GM12878 (cell line): ENCODE results near the gene TOR1AIP1. TPM values are rescaled to one million over a fixed set of nuclear protein-coding genes. Genes with fewer than 3 reads are reported as not detected.

Experiments used
- ATAC-seq: fragments of 200-7000 bp; cut with Tn5 transposase; 3 replicates; pipeline ENCODE4 v1.9.1; 2020; ENCODE audit warnings: mild to moderate bottlenecking, moderate library complexity
- BruUV-seq: library from RNA; stranded (reverse); fragments of 400-500 nt; replicated peaks from 2 replicates; lab custom pipeline; 2021; lab: Mats Ljungman, UMichigan
- CTCF ChIA-PET: fragments of 300-600 bp; sonication (Branson Sonifier 250); formaldehyde crosslinking; extraction: SDS; loops from one replicate; lab custom pipeline; 2021; ENCODE audit warnings: inconsistent platforms; lab: Yijun Ruan, JAX
- POLR2A ChIA-PET: fragments of 350-600 bp; formaldehyde crosslinking; extraction: SDS; loops from one replicate; lab custom pipeline; 2021; ENCODE audit warnings: inconsistent platforms; lab: Charles Lee
- RAD21 ChIA-PET: fragments of 300-600 bp; sonication (Branson Sonifier 250); formaldehyde crosslinking; loops from one replicate; lab custom pipeline; 2023; ENCODE audit warnings: antibody characterized with exemption; ENCODE audit not compliant: unreplicated experiment; lab: Charles Lee
- SMC1A ChIA-PET: fragments of 300-600 bp; sonication (Branson Sonifier 250); formaldehyde crosslinking; loops from one replicate; lab custom pipeline; 2023; ENCODE audit not compliant: unreplicated experiment, uncharacterized antibody; lab: Charles Lee
- DNase-seq: peaks from one replicate; pipeline ENCODE4 v3.0.0-alpha.2; 2011; ENCODE audit warnings: low read depth, low spot score
- FAIRE-seq: peaks from 3 replicates; lab custom pipeline; 2011; peaks lifted over from hg19 to GRCh38; lab: Jason Lieb, UNC
- H2AFZ ChIP-seq: 2 replicates; pipeline ENCODE4 v1.6.0; 2011; ENCODE audit warnings: low read depth, low read length, control low read depth; ENCODE audit not compliant: control insufficient read depth
- H3K27ac ChIP-seq: 2 replicates; pipeline ENCODE4 v1.5.1; 2011; ENCODE audit warnings: control low read depth; ENCODE audit not compliant: control insufficient read depth, insufficient read depth
- H3K27me3 ChIP-seq, 2 experiments: replicated peaks in 1 of 2; 2 replicates each; pipeline versions ENCODE4 v1.6.0 to v1.6.1; 2011; ENCODE audit warnings: low read length in 1 of 2; ENCODE audit not compliant: control insufficient read depth in 2 of 2, insufficient read depth in 2 of 2
- H3K36me3 ChIP-seq, 2 experiments: 2 replicates each; pipeline ENCODE4 v1.5.1; 2011; ENCODE audit warnings: low read length in 1 of 2; ENCODE audit not compliant: control insufficient read depth in 2 of 2, insufficient read depth in 2 of 2
- H3K4me1 ChIP-seq: 2 replicates; pipeline ENCODE4 v1.6.1; 2011; ENCODE audit warnings: mild to moderate bottlenecking, low read length, moderate library complexity, mixed read lengths; ENCODE audit not compliant: control insufficient read depth, insufficient read depth
- H3K4me2 ChIP-seq: 2 replicates; pipeline ENCODE4 v1.6.0; 2011; ENCODE audit warnings: control low read depth; ENCODE audit not compliant: control insufficient read depth, insufficient read depth
- H3K4me3 ChIP-seq: fragments of 200-600 bp; sonication (generic); 2 replicates; pipeline ENCODE4 v1.5.1; 2016
- H3K79me2 ChIP-seq: 2 replicates; pipeline ENCODE4 v1.6.0; 2011; ENCODE audit warnings: low read length; ENCODE audit not compliant: control insufficient read depth, insufficient read depth
- H3K9ac ChIP-seq: 2 replicates; pipeline ENCODE4 v1.8.0; 2011; ENCODE audit warnings: low read length, control low read depth, mixed read lengths; ENCODE audit not compliant: control insufficient read depth, insufficient read depth
- H3K9me3 ChIP-seq: replicated peaks from 3 replicates; pipeline ENCODE4 v1.5.1; 2011; ENCODE audit warnings: mild to moderate bottlenecking, low read length; ENCODE audit not compliant: control insufficient read depth, insufficient read depth
- H4K20me1 ChIP-seq: 2 replicates; pipeline ENCODE4 v1.6.0; 2011; ENCODE audit not compliant: control insufficient read depth, insufficient read depth
- EGR1 ChIP-seq, 2 experiments: IDR thresholded peaks; 1 replicate in 1 of 2; 2 replicates in 1 of 2; pipeline ENCODE4 v1.6.1; 2011 to 2012; ENCODE audit warnings: low read depth in 2 of 2, low read length in 2 of 2, borderline replicate concordance in 1 of 2, mild to moderate bottlenecking in 1 of 2, moderate library complexity in 1 of 2
- MEF2A ChIP-seq: IDR thresholded peaks from 2 replicates; pipeline ENCODE4 v1.6.1; 2011; ENCODE audit warnings: low read depth, mild to moderate bottlenecking, low read length, moderate library complexity; ENCODE audit not compliant: insufficient read depth
- NKRF ChIP-seq: fragments of 450-650 bp; conservative IDR thresholded peaks from 2 replicates; pipeline ENCODE4 v1.6.1; 2017; ENCODE audit warnings: mild to moderate bottlenecking, moderate library complexity
- RELB ChIP-seq: fragments of 450-650 bp; IDR thresholded peaks from 2 replicates; pipeline ENCODE4 v1.6.1; 2017; ENCODE audit warnings: low read depth, mild to moderate bottlenecking, moderate library complexity
- SUPT20H ChIP-seq: IDR thresholded peaks from 2 replicates; pipeline ENCODE4 v1.6.1; 2011; ENCODE audit warnings: low read depth, mild to moderate bottlenecking, low read length, moderate library complexity, borderline replicate concordance; ENCODE audit not compliant: control insufficient read depth
- WGBS: methylation state at CpG from one replicate; pipeline ENCODE4 v1.1.6; 2016; ENCODE audit warnings: low lambda C conversion rate; ENCODE audit not compliant: insufficient replicate concordance, insufficient coverage; ENCODE audit errors: missing lambda C conversion rate; 5-methylcytosine and 5-hydroxymethylcytosine counted together
- in situ Hi-C: fragments of 300-500 bp; cut with MboI; formaldehyde crosslinking; loops from 9 replicates; pipeline ENCODE4 v1.14.3; 2018; ENCODE audit warnings: mixed read lengths
- intact Hi-C: fragments of 100-400 bp; cut with micrococcal nuclease; formaldehyde crosslinking; loops from one replicate; pipeline ENCODE4 v1.14.2; 2022; ENCODE audit not compliant: unreplicated experiment
- polyA plus RNA-seq, 11 experiments: library from polyadenylated mRNA; depleted of rRNA in 4 of 11; unstranded in 6 of 11; stranded (reverse) in 5 of 11; fragments of >200 nt; fragmentation: Nextera tagmentation in 4 of 11; fragmentation: Illumina TruSeq in 1 of 11; extraction: Ambion mirVana in 4 of 11; extraction: Trizol in 1 of 11; gene quantifications; 1 replicate in 1 of 11; 2 replicates in 10 of 11; pipeline versions ENCODE4 v1.2.1 to v1.2.3, GENCODE V29; 2011 to 2016; ENCODE audit warnings: inconsistent platforms in 2 of 11, missing spikeins in 2 of 11, low read depth in 1 of 11
- total RNA-seq, 4 experiments: library from RNA; depleted of rRNA in 3 of 4; stranded (reverse); fragments of >200 nt in 3 of 4; fragmentation: Illumina TruSeq in 1 of 4; extraction: Trizol in 1 of 4; gene quantifications; 2 replicates each; pipeline versions ENCODE4 v1.2.1 to v1.2.3, GENCODE V29; 2013 to 2021

The TOR1AIP1 gene
- total and polyA plus RNA-seq, 10 of the 15 experiments (the other 5 are each of a cell fraction or from before 2014, with no cell fraction given), result 14.8 to 36.0 (median 25.8) TPM

GRCh38 chr1:179888071-179888470 lies 6.0 kb downstream of the TOR1AIP1 start (continued):
- peak; percentile 15; the same call in 1 of the 2 replicates for TF ChIP-seq RELB

GRCh38 chr1:179889589-179889988 lies 7.5 kb downstream of the TOR1AIP1 start:
- FAIRE-seq (no peak), DNase-seq (no peak), ATAC-seq (no peak)
- H3K4me3 ChIP-seq, result no peak overlapping the region
- no peak overlapping the region for H2AFZ ChIP-seq
- BruUV-seq, result no TSS peak
- intact Hi-C loops (no loop called here), in situ Hi-C loops (no loop called here)
- no peaks in the 10 kb centered on the region for H4K20me1 ChIP-seq
- WGBS, result 86% methylated on average over 3 of the region's 4 CpGs
- no peaks in the 10 kb centered on the region for H3K4me1 ChIP-seq
- H3K79me2 ChIP-seq, result peaks cover 15% of the 10 kb centered on the region
- SMC1A ChIA-PET, result interaction anchor here (1.5 to 2.2 kb wide), 2 partner anchors 9 to 17 kb away, joined by 3 to 9 read pairs; no protein-coding TSS in a partner anchor
- RAD21 ChIA-PET, result no interaction called here
- no peaks in the 10 kb centered on the region for H3K27me3 ChIP-seq
- H3K9ac ChIP-seq, result no peak overlapping the region
- POLR2A ChIA-PET, result interaction anchor here (1.4 to 1.6 kb wide), 2 partner anchors 10 to 65 kb away, joined by 3 to 5 read pairs; partner anchors contain the start of gene CEP350
- H3K9me3 ChIP-seq, result no peaks in the 10 kb centered on the region
- H3K27ac ChIP-seq, result no peak overlapping the region
- CTCF ChIA-PET, result no interaction called here
- H3K36me3 ChIP-seq, result peaks cover 0 to 11% of the 10 kb centered on the region in 2 experiments; a peak in 3 of 4 replicates
- H3K4me2 ChIP-seq, result no peak overlapping the region
- TF ChIP-seq NKRF (no peak), EGR1 (IDR thresholded peaks at IDR 0.05; ENCODE audit: borderline replicate concordance in 1 of 2, low read depth in 2 of 2, low read length in 2 of 2) (no peak), MEF2A (no peak), SUPT20H (no peak)
